Central memory CD4-positive, alpha-beta T cell (primary cell): ENCODE data around the gene PCDHGC4.

ENCODE experiments used
- DNase-seq: peaks from one replicate; pipeline ENCODE4 v3.0.0; 2022

The PCDHGC4 gene

DNA sequence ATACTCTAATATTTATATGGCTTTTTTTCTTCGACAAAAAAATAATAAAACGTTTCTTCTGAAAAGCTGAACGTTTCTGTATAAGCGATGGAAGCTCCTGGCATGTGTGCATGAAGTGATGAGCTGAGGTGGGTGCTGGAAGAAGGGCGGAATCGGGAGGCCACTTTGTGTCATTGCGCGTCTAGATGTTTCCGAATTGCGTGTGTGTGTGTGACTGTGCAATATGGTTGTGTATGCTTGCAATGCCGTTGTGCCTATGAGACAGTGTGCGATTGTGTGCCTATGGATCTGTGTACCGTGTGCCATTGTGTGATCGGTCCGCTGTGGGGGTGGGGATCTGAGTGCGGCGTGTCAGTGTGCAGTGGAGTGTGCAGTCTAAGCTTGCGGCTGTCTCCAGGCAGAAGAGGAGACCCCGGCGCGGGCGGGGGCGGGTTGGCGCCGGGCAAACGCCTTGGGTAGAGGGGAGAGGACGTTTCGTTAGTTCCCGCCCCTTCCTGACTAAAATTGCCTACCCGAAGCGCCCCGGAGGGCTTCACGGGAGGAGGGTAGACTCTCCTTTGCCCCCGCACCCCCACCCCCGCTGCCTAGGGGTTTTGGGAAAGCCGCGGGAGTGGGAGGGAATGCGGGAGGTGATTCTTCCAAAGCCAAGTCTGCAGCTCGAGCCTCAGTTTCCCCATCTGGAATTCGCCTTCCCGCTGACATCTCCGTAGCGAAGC lies 28.2 kb downstream of the PCDHGC4 start:
- no peak for DNase-seq

DNA sequence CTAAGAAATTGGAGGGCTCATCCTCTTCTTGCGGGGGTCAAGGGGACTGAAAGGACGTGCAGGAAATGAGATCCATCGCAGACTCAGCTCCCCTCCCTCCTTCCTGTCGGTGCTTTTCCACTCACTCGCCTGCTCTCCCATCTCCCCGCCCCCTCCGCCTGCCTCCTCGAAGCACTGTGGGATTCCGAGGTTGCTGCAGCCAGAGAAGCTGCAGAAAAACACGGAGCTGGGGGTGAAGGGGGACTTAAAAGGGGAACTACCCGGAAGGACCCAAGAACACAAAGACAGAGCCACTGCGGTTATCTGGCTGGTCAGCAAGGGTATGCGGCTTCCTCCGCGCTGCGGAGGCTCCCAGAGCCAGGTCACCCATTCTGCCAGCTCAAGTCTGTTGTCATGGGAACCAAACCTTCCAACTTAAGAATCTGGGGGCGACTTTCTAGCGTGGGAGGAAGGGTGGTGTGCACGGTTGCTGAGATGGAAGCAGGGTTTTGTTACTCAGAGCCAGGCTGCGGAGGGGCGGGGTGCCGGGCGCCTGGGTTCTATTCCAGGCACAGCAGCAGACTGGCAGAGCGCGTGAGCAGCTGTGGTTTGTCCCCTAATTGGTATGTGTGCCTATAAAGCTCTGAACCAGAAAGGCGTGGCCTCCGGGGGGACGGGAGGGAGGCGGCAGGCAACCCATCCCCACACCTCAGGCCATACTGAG lies 28.9 kb downstream of the PCDHGC4 start:
- no peak for DNase-seq

DNA sequence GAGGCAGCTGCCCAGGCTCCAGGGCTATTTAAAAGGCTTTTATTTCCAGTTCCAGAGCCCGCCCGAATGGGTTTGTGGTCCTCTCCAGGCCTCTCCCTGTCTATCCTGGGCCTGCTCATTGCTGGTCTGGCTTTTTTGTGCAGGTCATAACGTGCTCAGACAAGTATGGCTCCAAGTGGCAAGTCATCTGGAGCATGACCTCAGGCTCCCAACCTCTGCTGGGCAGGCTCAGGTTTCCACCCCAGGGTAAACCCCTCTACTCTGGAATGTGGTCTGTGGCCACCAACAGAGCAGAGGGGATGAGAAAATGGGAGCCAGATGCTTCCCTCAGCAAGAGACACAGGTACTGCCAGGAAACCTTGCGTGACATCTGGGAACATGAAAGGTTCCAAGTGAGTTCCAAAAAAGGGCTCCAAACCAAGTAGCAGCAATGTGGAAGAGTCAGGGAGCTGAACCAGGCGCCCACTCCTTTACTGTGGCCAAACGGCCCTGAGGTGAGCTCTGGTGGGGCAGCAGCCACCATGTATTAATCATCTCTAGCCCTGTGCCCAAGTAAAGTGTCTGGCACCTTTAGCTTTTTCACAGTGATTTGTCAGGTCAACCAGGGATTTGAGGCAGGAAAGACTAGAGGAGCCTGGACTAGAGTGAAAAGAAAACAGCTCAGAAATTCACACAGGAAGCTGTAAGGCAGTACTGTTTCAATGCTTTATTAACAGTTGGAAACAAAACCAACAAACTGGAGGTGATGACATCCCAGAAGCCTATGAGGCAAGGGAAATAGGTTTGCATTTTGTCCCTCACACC lies 29.7 kb downstream of the PCDHGC4 start:
- DNase-seq: no peak

DNA sequence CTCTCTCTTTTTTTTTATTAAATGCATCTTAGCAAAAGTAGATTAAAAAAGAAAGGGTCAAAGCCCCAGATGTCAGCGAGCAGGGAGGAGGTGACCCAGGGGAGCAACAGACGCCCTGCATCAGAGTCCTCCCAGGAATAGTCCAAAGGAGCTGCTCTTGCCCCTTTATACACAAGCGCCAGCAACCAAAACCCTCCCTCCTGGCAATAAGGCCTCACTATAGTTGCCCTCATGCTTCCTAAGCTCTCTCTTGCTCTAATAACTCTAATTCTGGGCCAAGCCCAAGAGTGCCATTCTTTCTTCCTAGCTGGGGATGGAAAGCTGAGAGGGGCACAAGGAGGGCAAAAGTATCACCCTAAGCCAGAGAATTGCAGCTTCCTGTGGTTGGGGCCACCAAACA lies 30.3 kb downstream of the PCDHGC4 start:
- DNase-seq: no peak

DNA sequence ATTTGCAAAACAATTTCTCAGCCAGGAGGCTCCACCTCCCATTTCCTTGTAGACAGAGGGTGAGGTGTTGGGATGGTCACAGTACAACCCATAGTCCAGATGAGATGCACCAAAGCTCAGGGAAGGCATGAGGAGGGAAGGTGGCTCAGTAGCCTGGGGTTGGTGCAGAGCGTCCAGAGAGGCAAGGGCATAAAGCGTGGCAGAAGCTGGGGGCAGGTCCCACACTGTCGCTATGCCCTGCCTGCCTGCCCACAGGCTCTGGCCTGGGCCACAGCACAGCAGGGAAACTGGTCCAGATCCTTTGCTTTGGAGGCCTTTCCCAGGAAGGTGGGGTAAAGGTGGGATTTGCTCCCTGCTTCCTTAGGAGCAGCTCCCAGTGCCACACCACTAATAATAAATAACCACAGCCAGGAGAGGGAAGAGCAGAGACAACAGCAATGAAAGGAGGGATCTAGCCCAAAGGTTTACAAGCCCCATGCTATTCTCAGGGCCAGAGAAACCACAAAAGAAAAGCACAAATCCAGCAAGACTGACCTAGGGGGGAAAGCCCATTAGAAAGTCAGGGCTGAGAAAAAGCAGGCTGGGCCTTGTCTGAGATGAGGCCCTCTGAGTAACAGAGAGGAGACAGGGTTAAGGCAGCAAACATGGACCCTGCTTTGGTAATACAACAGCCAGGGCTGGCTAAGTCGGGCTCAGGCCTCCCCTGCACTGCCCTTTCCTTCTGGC lies 31.3 kb downstream of the PCDHGC4 start:
- no peak for DNase-seq

DNA sequence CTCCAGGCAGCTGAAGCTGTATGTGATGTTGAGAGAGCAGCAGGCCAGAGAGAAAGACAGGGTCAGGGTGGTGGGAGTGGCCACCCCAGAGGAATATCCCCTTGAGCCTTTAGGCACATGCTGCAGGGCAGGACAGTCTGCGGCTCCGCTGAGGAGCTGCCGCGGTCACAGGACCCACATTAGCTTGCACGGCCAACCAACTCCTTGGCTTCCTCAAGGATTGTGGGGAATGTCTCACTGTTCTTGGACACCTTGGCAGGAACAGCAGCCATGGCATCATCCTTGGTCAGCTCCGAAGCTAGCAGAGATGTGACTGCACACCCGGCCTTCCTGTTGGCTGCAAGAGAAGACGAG lies 31.8 kb downstream of the PCDHGC4 start:
- DNase-seq: no peak

DNA sequence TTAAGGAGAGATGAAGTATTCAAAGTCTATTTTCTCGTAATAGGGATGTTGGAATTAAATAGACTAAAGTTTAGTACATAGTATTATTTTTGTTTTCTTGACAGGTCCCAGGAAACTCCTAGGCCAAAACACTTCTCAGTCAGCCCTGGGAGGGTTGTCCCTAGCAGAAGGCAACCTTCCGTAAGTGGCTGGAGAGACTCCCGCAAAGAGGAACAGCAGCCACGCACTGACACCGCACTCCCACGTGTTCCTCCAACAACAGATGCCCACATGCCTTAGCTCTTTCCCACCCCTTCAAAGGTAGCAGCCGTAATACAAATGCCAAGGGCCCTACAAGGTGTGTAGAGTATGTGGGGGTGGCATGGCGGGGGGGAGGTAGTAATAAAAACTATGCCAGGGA lies 32.5 kb downstream of the PCDHGC4 start:
- no peak for DNase-seq

DNA sequence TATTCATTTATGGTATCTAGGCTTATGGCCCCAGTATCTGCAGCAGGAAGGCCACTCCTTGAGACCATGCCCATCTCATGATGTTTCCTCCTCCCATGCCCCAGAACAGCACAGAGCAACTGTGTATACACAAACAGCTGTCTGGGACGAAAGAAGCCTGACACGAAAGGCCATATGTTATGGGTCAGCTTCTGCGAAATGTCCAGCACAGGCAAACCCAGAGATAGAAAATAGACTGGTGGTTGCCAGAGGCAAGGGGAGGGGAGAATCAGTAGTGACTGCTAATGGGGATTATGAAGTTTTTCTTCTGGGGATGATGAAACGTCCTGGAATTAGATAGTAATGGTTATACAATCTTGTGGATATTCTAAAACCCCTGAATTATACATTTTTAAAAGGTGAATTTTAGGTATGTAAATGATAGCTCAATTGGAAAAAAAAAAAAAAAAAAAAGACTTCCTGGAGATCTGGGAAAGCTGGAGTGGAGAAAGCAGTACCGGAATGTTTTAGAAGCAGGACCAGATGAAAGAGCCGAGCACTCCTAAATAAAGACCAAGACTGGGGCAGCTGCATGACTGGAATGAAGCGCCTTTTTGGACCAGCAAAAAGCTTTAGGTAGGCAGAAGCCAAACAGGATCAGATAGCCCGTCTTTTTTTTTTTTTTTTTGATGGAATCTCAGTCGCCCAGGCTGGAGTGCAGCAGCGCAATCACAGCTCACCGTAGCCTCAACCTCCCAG lies 33.2 kb downstream of the PCDHGC4 start:
- no peak for DNase-seq

DNA sequence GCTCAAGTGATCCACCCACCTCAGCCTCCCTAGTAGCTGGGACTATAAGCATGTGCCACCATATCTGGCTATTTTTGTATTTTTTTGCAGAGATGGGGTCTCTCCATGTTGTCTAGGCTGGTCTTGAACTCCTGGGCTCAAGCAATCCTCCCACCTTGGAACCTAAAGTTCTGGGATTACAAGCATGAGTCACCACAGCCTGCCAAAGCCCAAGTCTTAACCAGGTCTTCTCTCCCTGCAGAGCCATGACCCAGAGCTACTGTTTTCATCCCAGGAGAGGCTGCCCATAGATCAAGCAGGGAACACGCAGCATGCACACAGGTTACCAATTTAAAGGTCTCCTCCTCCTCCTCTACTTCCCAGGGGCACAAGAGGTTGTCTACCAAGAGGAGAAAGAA lies 33.8 kb downstream of the PCDHGC4 start:
- DNase-seq: no peak

DNA sequence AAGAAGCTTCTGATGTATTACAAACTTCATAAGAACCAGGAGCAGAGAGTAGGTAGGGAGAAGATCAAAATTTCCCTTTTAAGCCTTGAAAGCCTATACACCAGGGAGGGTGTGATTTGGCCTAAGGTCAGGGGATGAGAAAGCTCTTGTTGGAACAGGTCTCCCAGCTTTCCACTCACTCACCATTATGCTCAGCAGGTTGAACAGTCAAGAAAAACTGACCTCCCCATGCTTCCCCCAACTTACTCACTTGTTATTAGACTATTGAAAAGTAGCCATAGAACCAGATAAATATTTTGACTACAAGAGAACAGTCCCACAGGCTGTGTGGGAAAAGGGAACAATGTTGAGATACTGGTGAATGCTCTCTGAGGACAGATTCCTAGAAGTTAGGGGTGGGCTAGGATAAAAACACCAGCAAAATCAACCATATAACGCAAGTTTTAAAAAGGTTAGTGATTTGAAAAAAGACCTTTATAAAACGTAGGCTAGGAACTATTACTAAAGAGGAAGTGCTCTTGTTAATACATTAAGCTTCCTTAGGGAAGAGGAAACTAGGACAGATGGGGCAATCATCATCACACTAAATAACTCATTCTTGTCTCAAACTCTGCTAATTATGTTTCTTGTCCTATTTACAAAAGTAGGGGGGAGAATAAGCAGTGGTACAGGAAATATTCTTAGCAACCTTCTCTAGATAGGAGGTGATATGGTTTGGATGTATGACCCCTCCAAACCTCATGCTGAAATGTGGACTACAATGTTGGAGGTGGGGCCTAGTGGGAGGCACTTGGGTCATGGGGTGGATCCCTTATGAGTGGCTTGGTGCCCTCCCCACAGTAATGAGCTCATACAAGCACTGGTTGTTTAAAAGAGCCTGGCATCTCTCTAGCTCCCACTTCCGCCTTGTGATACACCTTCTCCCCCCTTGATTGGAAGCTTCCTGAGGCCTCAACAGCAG lies 35.1 kb downstream of the PCDHGC4 start:
- no peak for DNase-seq

DNA sequence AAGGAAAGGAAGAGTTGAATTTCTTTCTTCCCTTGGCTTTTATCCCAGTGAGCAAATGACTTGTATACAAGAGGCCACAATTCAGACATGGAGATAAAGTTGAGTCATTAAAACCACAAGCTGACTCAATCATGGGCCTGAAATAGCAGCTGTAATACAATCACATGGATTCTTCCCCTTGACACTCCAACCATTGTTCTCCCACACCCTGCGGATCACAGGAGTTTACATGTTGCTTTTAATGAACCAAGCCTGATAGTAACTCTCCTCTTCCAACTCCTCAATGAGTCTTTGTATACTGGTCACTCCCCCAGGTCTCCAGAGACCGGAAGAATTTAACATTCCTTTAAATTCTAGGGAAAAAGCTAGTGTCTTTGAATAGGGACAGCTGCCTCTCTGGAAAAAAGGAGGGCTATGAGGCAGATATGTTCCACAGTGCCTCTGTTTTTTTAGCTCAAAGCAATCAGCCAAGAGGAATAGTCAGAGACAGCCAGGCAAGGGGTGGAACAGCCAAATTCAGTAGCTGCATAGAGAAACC lies 36.5 kb downstream of the PCDHGC4 start:
- no peak for DNase-seq

DNA sequence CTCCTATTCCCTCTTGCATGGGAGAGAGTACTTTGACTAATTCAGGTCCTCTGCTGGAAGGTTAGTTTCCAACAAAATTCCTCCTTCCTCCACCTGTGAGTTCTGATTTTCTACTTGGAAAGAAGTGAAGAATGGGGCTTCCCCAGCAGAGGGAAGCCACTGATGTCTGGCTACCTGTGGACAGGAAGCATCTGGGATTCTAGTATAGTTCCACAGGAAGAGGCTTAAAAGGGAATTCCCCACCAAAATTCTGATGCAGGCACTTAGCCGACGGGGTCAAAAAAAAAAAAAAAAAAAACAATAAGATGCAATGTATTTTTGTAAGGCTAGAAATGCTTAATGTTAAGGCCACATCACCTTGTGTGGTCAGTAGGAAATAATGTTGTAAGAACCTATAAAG lies 37.5 kb downstream of the PCDHGC4 start:
- no peak for DNase-seq

DNA sequence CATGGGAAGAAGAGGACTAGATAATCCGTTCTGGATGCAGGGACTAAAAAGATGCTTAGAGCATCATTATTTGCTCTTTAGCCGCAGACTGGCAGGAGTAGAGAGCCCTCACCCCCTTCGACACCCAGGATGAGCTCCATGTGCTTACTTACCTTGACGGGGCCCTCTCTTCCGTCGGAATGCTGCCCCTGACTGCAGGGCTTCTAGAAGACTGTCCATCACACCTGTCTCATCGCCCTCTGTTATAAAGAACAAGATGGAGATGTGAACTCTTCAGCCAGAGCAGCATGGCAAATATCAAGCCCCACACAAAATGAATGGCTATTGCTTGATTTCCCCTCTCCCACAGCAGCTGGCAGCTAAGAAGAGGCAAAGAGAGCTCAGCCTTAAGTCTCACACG lies 39.2 kb downstream of the PCDHGC4 start:
- DNase-seq: no peak

DNA sequence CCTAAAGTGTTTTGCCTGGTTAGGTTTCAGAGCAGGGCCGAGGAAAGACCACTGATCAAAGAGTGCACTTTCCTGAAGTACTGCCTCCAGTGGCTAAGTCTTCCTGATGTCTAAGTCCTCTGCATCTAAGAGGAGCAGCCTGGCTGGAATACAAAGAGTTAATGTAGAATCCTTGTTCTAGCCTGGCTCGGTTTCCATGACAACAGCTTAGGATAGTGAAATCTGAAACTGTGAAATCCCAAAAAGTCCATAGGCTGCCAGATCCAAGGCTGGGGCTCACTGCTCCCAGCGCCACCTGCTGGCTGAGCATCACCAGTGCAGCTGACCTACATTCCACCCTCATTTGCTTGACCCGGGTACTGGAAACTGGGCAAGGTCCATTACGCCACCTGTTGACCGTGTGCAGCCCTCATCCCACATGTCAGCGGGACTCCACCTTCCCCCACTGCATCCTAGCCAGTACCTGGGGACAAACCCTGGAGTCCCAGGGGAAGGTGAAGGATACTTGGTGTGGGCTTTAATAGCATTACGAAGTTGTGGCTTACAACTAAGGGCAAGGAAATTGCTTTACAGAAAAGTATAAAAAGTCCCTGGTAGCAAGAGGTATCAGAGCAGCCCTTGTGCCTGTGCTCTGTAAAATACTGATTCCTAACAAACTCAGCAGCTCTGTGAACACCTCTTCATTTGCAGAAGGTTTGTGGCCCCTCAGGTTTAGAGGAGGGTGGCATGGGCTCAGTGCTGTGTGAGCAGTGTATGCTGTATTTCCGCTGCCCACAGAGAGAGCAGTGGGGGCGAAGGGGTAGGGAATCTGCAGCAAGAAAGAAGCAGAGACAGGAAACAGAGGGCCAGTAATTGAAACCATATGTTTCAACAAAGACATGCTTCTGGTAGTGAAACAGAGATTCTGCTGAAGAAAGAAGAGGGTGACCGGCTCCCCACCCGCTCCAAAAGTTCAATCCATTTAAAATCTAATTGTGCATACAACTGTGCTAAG lies 40.1 kb downstream of the PCDHGC4 start:
- DNase-seq: peak; percentile 41

DNA sequence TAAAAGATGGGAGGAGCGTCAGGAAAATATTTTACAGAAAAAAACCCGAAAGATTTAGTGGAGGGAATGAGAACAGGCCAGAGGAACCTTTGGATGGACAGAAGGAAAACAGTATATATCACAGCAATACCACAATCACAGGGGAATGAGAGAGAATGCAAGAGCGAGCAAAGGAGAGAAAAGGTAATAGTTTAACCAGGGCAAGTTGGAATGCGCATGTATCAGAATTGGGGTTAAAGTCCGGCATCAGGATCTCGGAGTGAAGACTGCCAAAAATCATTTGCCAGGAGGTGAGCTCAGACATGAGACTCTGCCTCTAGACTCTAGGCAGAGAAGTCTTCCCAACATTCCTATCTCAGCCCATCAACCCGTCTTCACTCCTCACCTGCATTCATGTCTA lies 40.8 kb downstream of the PCDHGC4 start:
- no peak for DNase-seq

DNA sequence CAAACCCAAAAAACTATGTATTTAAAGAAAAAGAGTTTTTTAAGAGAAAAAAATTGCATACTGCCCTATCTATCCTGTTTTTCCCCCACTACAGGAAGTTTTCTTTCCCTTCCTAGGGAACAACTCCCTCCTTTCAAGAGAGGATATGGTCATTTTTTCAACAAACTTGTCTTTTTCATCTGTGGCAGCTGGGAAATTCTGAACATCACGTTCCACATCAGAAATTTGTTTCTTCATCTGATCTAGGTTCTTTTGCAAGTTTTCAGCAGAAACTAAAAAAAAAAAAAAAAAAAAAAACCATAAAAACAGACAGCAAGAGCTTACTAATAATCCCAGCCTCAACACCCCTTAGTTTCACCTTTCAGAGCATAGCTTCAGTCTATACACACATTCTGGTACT lies 42.6 kb downstream of the PCDHGC4 start:
- no peak for DNase-seq

DNA sequence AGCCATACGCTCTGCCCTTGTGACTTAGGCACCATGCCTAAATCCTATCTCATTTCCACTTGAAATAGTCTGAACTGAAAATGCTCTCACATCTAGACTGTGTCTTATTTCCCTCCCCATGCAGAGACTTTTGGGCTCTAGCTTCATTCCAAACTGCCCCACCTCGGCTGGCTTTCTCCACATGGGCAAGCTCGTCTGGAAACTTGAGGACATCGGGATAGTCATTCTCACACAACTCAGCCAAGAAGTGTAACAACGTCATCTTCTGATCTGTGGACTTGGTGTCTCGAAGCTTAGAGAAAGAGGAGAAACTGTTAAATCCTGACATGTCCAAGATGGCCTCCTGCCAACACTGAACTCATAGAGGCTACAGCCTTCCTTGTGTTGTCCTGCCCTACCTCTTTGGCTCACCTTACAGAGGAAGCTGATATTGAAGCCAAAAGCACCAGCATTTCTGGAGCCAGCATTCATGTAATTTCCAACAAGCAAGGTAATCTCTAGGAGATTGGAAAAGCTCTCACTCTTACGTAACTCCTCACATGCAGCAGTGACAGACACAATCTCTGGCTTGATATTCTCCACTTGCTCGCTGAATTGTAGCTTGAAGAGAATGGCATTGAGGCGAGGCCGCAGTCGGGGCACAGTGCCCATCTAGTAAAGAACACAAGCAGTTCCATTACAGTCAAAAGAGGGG lies 43.6 kb downstream of the PCDHGC4 start:
- no peak for DNase-seq

DNA sequence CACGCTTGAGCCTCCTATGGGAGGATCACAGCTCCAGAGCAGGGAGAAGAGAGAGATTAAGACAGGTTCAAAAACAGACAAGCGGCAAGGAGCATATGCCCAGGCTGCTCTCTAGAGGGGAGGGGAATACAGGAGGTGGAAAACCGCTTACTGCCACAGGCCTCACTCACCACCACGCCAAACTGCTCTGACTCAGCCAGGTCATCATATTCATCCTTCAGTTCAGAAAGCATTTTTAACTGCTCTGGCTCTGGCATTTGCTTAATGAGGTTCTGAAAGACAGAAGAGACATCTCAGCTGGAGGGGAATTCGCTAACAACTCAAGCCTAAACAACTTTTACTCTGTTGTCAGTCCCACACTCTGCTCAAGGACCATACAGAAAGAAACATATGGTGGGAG lies 44.2 kb downstream of the PCDHGC4 start:
- DNase-seq: no peak

DNA sequence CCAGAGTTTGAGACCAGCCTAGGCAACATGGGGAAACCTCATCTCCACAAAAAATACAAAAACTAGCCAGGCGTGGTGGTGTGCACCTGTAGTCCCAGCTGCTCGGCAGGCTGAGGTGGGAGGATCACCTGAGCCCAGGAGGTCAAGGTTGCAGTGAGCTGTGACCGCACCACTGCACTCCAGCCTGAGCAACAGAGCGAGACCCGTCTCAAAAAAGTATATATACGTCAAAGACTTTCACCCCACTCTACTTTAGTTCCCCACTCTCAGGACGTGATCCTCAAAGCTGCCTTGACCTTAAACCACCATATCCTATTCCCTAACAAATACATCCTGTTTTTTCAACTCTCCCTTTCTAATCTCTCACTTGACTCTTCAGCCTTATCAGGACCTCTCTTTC lies 45.0 kb downstream of the PCDHGC4 start:
- no peak for DNase-seq
